Measurements from ENCODE around the gene NSG1.

DNA sequence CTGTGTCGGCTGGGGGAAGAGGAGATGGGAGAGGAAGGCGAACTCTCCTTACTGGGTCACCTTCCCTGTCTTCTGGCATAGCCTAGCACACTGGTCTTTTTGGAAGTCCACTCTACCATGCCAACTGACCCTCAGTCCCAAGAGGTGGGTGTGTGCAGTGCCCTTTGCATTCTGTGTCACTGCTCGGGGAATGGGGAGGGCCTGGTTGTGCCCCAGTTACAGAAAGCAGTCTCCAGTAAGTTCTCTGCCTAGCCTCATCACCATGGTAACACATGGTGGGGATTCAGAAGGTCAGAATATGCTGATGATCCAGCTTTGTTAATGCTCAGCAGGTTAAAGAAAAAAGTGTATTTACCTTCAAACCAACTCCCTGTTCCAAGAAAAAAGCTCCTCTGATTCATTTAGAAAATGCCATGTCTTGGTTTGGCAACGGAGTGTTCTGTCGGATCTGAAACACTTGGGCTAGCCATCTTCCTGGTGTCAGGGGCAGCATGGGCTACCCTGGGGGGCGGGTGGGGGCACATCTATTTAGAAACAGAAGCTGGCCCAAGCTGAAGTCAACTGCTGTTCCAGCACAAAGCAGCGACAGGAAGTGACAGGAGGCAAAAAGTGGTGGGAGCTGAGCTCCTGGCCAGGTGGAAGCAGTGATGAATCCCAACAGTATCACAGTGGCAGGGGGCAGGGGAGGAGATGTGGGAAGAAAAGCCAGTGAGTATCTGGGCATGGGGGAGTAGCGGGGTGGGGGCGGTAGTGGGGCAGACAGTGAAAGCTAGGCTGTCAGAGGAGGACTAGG is 37.0 kb downstream of the NSG1 start:
- TF ChIP-seq, protein P1, sequence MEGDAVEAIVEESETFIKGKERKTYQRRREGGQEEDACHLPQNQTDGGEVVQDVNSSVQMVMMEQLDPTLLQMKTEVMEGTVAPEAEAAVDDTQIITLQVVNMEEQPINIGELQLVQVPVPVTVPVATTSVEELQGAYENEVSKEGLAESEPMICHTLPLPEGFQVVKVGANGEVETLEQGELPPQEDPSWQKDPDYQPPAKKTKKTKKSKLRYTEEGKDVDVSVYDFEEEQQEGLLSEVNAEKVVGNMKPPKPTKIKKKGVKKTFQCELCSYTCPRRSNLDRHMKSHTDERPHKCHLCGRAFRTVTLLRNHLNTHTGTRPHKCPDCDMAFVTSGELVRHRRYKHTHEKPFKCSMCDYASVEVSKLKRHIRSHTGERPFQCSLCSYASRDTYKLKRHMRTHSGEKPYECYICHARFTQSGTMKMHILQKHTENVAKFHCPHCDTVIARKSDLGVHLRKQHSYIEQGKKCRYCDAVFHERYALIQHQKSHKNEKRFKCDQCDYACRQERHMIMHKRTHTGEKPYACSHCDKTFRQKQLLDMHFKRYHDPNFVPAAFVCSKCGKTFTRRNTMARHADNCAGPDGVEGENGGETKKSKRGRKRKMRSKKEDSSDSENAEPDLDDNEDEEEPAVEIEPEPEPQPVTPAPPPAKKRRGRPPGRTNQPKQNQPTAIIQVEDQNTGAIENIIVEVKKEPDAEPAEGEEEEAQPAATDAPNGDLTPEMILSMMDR (IDR thresholded peaks at IDR 0.05): no peak
- no peak for TF ChIP-seq POLR2A (IDR thresholded peaks at IDR 0.05)
